ENCODE results near the gene KMT5B.

- TF ChIP-seq EZH2 (IDR thresholded peaks at IDR 0.05; ENCODE audit: borderline replicate concordance, control insufficient read depth, low read depth, low read length): no peak
- TF ChIP-seq POLR2AphosphoS5 (IDR thresholded peaks at IDR 0.05; ENCODE audit: low read length): no peak
- no peak for TF ChIP-seq POLR2A (IDR thresholded peaks at IDR 0.05; ENCODE audit: low read depth, low read length)
- no peak for TF ChIP-seq CEBPB (IDR thresholded peaks at IDR 0.05; ENCODE audit: borderline replicate concordance in 1 of 2, low read depth in 2 of 2, low read length in 2 of 2)
- no peak for TF ChIP-seq BHLHE40 (IDR thresholded peaks at IDR 0.05; ENCODE audit: borderline replicate concordance in 1 of 2, low read depth in 2 of 2, low read length in 1 of 2)
- no peak for TF ChIP-seq CTCF (IDR thresholded peaks at IDR 0.05 in 2 of 3, conservative IDR thresholded peaks at IDR 0.05 in 1 of 3; ENCODE audit: control insufficient read depth in 2 of 3, extremely low read depth in 1 of 3, insufficient read depth in 1 of 3, low read depth in 3 of 3, low read length in 3 of 3)
Measured at GRCh38 chr11:68163691-68164090, 49.4 kb downstream of the KMT5B start.
